ENCODE data around the gene KIF16B. TPM values are rescaled to one million over a fixed set of nuclear protein-coding genes. Genes with fewer than 3 reads are reported as not detected.

Gene KIF16B
- total and polyA plus RNA-seq, 2 donors (not counting 3 experiments of a cell fraction or from before 2014, with no cell fraction given), result 2.9 to 8.8 TPM

GRCh38 chr20:16537025-16537665 is 36.1 kb downstream of the KIF16B start:
- Histone ChIP-seq H2AFZ (ENCODE audit: low read depth, low read length) (no peak overlapping the region), H3K27ac (ENCODE audit: insufficient read depth, low read depth, low read length) (no peak overlapping the region), H3K9me3 (replicated peaks; ENCODE audit: control insufficient read depth, insufficient read depth, low read length) (no peaks in the 10 kb centered on the region), H3K27me3 (ENCODE audit: control insufficient read depth in 2 of 2, insufficient read depth in 2 of 2, low read length in 2 of 2) (no peaks in the 10 kb centered on the region), H3K4me1 (ENCODE audit: control insufficient read depth, extremely low read depth, insufficient read depth, low read length) (no peaks in the 10 kb centered on the region), H3K36me3 (ENCODE audit: control insufficient read depth in 2 of 2, extremely low read depth in 1 of 2, insufficient read depth in 2 of 2, low read length in 2 of 2) (no peaks in the 10 kb centered on the region), H3K4me2 (ENCODE audit: insufficient read depth, low read length) (no peak overlapping the region), H3K4me3 (replicated peaks in 1 of 3; ENCODE audit: insufficient read depth in 1 of 3, low read depth in 1 of 3, low read length in 3 of 3) (no peak overlapping the region), H3K9me1 (replicated peaks; ENCODE audit: control insufficient read depth, extremely low read depth, insufficient read depth, low read length) (no peaks in the 10 kb centered on the region), H3K9ac (replicated peaks; ENCODE audit: extremely low read depth, insufficient read depth, low read length) (no peak overlapping the region), H3K79me2 (ENCODE audit: control insufficient read depth, insufficient read depth, low read length) (no peaks in the 10 kb centered on the region), H4K20me1 (replicated peaks; ENCODE audit: control insufficient read depth, extremely low read depth, insufficient read depth, low read length) (no peaks in the 10 kb centered on the region)
- dilution Hi-C loops (cut with MboI; ENCODE audit: extremely low pct_ligation_motif_present, low sequenced_read_pairs), result no loop called here
- TF ChIP-seq MYC (IDR thresholded peaks at IDR 0.05; ENCODE audit: low read depth, low read length) (no peak), EZH2 (IDR thresholded peaks at IDR 0.05; ENCODE audit: borderline replicate concordance, low read depth, low read length, severe bottlenecking) (no peak), POLR2A (IDR thresholded peaks at IDR 0.05; ENCODE audit: low read depth, low read length) (no peak), MAX (IDR thresholded peaks at IDR 0.05; ENCODE audit: insufficient read depth, insufficient read length) (no peak), POLR2AphosphoS5 (IDR thresholded peaks at IDR 0.05; ENCODE audit: insufficient read depth, low read depth, low read length) (no peak), FOS (IDR thresholded peaks at IDR 0.05; ENCODE audit: borderline replicate concordance, insufficient read depth, low read length) (no peak), GATA2 (IDR thresholded peaks at IDR 0.05; ENCODE audit: insufficient read depth, insufficient read length, low read depth, low read length) (no peak), CTCF (IDR thresholded peaks at IDR 0.05; ENCODE audit: extremely low read depth in 1 of 2, insufficient read depth in 1 of 2, low read depth in 1 of 2, low read length in 2 of 2) (no peak), JUN (IDR thresholded peaks at IDR 0.05; ENCODE audit: borderline replicate concordance, insufficient read depth, insufficient read length, low read depth) (no peak)
- BruUV-seq (replicated peaks), result no TSS peak
- intact Hi-C loops (cut with micrococcal nuclease), result no loop called here
- no peak for DNase-seq (ENCODE audit: low read depth, low spot score)
- ChIA-PET POLR2A (no interaction called here), CTCF (no interaction called here)
- FAIRE-seq, result no peak
